Vagina (tissue), 2 donors: Measurements from ENCODE around the gene AANAT. TPM values are rescaled to one million over a fixed set of nuclear protein-coding genes. Genes with fewer than 3 reads are reported as not detected.

ENCODE experiments used
- DNase-seq, 2 donors: peaks; one replicate each; pipeline ENCODE4 v3.0.0-alpha.2; 2017; ENCODE audit errors: extremely low spot score in 2 of 2
- H3K27ac ChIP-seq: fragments of 200-600 bp; sonication (generic); one replicate; pipeline ENCODE4 v1.5.1; 2019
- H3K27me3 ChIP-seq: fragments of 200-600 bp; sonication (generic); one replicate; pipeline ENCODE4 v1.5.1; 2019
- H3K36me3 ChIP-seq, 2 donors: fragments of 200-600 bp; sonication (generic); one replicate each; pipeline ENCODE4 v1.5.1; 2017 to 2019
- H3K4me1 ChIP-seq: fragments of 200-600 bp; sonication (generic); one replicate; pipeline ENCODE4 v1.5.1; 2019
- H3K4me3 ChIP-seq, 2 donors: fragments of 200-600 bp; sonication (generic); 1 replicate in 1 of 2; 2 replicates in 1 of 2; pipeline ENCODE4 v1.5.1; 2016 to 2019
- H3K9me3 ChIP-seq: fragments of 200-600 bp; sonication (generic); one replicate; pipeline ENCODE4 v1.5.1; 2019
- POLR2A ChIP-seq, 2 donors: fragments of 450-650 bp; IDR thresholded peaks; one replicate each; pipeline ENCODE4 v1.6.1; 2017; ENCODE audit warnings: antibody characterized with exemption in 2 of 2, mild to moderate bottlenecking in 2 of 2, moderate library complexity in 2 of 2
- POLR2AphosphoS5 ChIP-seq, 2 donors: sonication (generic); formaldehyde crosslinking; IDR thresholded peaks; one replicate each; pipeline ENCODE4 v1.9.0; 2017; ENCODE audit warnings: antibody characterized with exemption in 2 of 2, mild to moderate bottlenecking in 2 of 2, low read depth in 1 of 2; ENCODE audit not compliant: insufficient read depth in 1 of 2
- intact Hi-C: fragments of 100-400 bp; cut with DNase I; formaldehyde crosslinking; loops from one replicate; pipeline ENCODE4 v1.15.1; 2023
- total RNA-seq: library from RNA; depleted of rRNA; stranded (reverse); fragments of >200 nt; gene quantifications from one replicate; pipeline ENCODE4 v1.2.3, GENCODE V29; 2016
- TF ChIP-seq, protein P1 (sequence below), 3 experiments: fragments of 450-650 bp in 2 of 3; fragments of 200-600 bp in 1 of 3; sonication (generic) in 1 of 3; IDR thresholded peaks; one replicate each; pipeline ENCODE4 v1.5.1; 2017 to 2019; ENCODE audit warnings: antibody characterized with exemption in 3 of 3, mild to moderate bottlenecking in 2 of 3, moderate library complexity in 2 of 3

AANAT gene
- total RNA-seq, 1 donor from 2014 or later, result not detected

DNA sequence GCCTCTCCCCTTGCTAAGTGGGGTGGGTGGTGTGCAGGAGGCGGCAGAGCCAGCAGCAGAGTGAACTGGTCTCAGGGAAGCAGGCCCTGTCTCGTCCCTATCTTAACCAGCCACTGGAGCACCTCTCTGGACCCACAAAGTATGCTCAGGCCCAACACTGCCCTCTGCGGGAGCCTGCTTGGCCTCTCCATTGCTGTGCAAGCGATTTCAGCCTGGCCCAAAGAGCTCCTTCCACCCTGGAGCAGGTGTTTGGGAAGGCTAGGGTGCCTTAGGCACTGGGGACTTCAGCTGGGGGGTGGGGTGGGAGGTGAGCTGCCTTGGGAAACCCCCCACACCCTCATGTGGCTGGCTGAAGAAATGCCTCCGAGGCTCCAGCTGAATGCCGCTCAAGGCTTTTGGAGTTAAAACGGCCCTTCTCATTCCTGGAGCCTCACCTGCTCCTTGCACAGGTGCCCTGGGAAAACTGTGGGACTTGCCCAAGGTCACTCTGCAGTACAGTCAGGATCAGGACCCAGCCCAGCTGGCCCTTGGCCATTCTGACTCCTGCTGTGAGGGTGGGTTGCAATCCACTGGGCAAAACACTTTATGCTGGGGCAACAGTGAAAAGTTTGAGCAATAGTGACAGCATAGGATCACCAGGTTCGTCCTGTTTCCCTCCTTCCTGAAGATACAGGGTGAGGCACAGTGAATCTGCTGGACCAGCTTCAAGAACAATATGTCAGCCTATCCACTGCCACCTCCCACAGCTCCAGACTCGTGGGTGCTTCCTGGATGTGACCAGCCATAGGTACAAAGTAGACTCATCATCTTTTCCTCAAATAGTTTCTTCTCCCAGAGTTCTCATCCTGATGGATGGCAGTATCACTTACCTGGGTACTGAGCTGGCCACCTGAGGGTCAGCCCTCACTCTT is 8.6 kb upstream of the AANAT start:
- no peaks in the 10 kb centered on the region for H3K27me3 ChIP-seq
- H3K9me3 ChIP-seq, result no peaks in the 10 kb centered on the region
- DNase-seq, result no peak
- TF ChIP-seq POLR2AphosphoS5 (IDR thresholded peaks at IDR 0.05; ENCODE audit: insufficient read depth in 1 of 2, low read depth in 1 of 2) (no peak), POLR2A (IDR thresholded peaks at IDR 0.05) (no peak)
- TF ChIP-seq, protein P1, sequence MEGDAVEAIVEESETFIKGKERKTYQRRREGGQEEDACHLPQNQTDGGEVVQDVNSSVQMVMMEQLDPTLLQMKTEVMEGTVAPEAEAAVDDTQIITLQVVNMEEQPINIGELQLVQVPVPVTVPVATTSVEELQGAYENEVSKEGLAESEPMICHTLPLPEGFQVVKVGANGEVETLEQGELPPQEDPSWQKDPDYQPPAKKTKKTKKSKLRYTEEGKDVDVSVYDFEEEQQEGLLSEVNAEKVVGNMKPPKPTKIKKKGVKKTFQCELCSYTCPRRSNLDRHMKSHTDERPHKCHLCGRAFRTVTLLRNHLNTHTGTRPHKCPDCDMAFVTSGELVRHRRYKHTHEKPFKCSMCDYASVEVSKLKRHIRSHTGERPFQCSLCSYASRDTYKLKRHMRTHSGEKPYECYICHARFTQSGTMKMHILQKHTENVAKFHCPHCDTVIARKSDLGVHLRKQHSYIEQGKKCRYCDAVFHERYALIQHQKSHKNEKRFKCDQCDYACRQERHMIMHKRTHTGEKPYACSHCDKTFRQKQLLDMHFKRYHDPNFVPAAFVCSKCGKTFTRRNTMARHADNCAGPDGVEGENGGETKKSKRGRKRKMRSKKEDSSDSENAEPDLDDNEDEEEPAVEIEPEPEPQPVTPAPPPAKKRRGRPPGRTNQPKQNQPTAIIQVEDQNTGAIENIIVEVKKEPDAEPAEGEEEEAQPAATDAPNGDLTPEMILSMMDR (IDR thresholded peaks at IDR 0.05), result no peak
- intact Hi-C loops, result no loop called here
- H3K27ac ChIP-seq, result no peak overlapping the region
- H3K36me3 ChIP-seq, result no peaks in the 10 kb centered on the region
- no peaks in the 10 kb centered on the region for H3K4me1 ChIP-seq
- no peak overlapping the region for H3K4me3 ChIP-seq

DNA sequence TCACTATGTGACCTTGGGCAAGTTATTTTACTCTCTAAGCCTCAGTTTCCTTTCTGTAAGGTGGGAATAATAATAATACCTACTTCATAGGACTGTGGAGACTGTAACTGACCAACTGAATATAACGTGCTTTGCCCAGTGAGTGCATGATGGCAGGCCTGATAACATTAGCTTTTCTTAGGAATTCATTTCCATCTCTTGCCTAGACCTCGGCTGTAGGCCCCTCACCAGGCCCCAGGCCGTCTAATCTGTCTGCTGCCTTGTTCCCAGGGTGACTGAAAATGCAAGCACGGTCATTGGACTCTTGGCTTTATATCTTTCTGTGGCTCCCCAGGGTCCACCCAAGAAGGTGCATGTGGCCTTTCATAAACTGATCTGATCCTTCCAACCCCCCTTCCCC is 7.7 kb upstream of the AANAT start:
- intact Hi-C loops, result loop anchor here (10.0 kb wide), 1 partner anchor 85 kb away; the partner anchor contains the start of gene PRCD
- Histone ChIP-seq H3K4me3 (no peak overlapping the region), H3K36me3 (no peaks in the 10 kb centered on the region), H3K9me3 (no peaks in the 10 kb centered on the region), H3K27ac (no peak overlapping the region), H3K4me1 (no peaks in the 10 kb centered on the region), H3K27me3 (no peaks in the 10 kb centered on the region)
- no peak for DNase-seq
- no peak for TF ChIP-seq POLR2A (IDR thresholded peaks at IDR 0.05)
- TF ChIP-seq POLR2AphosphoS5 (IDR thresholded peaks at IDR 0.05; ENCODE audit: insufficient read depth in 1 of 2, low read depth in 1 of 2), result no peak
- TF ChIP-seq, protein P1 (IDR thresholded peaks at IDR 0.05), result no peak

DNA sequence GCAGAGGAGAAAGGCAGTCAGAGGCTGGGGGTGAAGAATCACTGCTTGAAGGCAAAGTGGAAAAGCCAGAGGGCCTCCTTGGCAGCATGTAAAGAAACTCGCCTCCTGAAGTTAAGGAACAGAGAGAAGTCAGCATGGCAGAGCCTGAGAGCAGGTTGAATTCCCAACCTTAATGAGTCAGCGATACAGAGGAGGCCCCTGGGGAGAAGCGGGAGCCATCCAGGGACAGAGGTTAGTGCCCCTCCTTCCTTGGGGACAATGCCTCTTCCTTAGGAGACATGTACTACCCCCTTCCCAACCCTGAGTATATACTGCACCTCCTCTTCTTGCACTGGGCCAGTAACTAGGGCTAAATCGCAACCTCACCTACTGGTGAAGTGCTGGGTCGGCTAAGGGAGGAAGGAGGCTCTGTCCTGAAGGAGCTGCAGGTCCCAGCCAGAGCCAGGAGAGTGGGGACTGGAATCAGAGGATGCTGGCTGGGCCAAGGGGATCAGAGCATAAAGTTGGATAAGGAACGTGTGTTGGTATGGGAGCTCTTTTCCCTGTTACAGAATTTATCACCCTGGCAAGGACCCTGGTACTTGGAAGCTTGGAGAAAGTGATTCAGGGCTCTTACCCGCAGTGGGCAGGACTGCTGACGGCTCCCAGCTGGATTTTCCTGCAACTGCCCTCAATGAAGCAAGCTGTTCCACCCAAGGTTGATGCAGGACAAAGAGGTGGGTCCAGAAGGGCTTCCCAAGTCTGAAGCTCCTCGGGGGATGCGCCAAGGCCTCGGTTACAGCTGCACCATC is 5.4 kb upstream of the AANAT start:
- TF ChIP-seq POLR2AphosphoS5 (IDR thresholded peaks at IDR 0.05; ENCODE audit: insufficient read depth in 1 of 2, low read depth in 1 of 2), result no peak
- TF ChIP-seq POLR2A (IDR thresholded peaks at IDR 0.05), result no peak
- TF ChIP-seq, protein P1 (IDR thresholded peaks at IDR 0.05), result no peak
- H3K27me3 ChIP-seq, result no peaks in the 10 kb centered on the region
- no peak overlapping the region for H3K4me3 ChIP-seq
- H3K4me1 ChIP-seq, result no peaks in the 10 kb centered on the region
- no peak for DNase-seq
- H3K27ac ChIP-seq, result no peak overlapping the region
- intact Hi-C loops, result loop anchor here (10.0 kb wide), 1 partner anchor 83 kb away; the partner anchor contains the start of gene PRCD
- H3K9me3 ChIP-seq, result no peaks in the 10 kb centered on the region
- no peaks in the 10 kb centered on the region for H3K36me3 ChIP-seq

DNA sequence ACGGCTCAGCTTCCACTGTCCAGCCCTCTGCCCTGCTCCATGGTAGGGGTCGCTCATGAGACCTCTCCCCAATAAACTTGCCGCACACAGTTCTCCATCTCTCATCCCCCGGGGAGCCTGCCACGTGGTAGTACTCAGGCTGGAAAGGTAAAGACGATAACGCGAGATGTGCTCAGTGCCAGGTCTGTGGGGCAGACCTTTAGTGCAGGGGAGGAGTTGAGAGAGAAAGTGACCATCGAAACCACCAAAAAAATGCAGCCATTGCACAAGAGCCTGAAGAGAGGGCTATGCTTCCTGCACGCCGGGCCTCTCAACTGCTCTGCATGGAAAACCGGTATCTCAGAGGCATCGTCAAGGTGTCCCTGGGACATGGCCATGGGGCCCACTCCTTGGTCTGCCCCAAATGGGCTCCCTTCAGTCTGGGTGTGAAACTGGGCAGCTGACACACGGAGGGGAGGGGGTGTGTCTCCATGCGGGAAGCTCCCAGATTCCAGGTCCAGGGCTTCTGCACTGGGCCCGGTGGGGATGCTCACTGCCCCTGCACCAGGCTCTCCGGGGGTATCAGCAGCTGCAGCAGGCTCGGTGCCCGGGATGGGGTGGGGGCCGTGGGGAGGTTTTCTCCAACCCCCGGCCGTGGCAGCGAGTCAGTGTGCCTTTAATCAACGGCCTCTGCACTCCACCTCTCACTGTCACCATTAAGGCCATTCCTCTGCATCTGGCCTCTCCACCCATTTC is 4.7 kb upstream of the AANAT start:
- no peak for DNase-seq
- Histone ChIP-seq H3K27ac (no peak overlapping the region), H3K4me3 (no peak overlapping the region), H3K27me3 (no peaks in the 10 kb centered on the region), H3K9me3 (no peaks in the 10 kb centered on the region), H3K36me3 (no peaks in the 10 kb centered on the region), H3K4me1 (no peaks in the 10 kb centered on the region)
- TF ChIP-seq POLR2A (IDR thresholded peaks at IDR 0.05) (no peak), POLR2AphosphoS5 (IDR thresholded peaks at IDR 0.05; ENCODE audit: insufficient read depth in 1 of 2, low read depth in 1 of 2) (no peak)
- TF ChIP-seq, protein P1 (IDR thresholded peaks at IDR 0.05), result no peak
- intact Hi-C loops, result loop anchor here (10.0 kb wide), 1 partner anchor 82 kb away; the partner anchor contains the start of gene PRCD
